CD4-positive, alpha-beta T cell (primary cell): Measurements from ENCODE around the gene MAML2. TPM values are rescaled to one million over a fixed set of nuclear protein-coding genes. Genes with fewer than 3 reads are reported as not detected.

Experiments used
- ATAC-seq: fragments of 200-7000 bp; cut with Tn5 transposase; one replicate; pipeline ENCODE4 v1.10.0; 2022; ENCODE audit warnings: mild to moderate bottlenecking; ENCODE audit not compliant: poor library complexity
- CTCF ChIA-PET: fragments of 350-600 bp; sonication (Branson Sonifier 250); formaldehyde crosslinking; loops from one replicate; lab custom pipeline; 2021; ENCODE audit warnings: antibody characterized with exemption, inconsistent platforms; lab: Charles Lee
- POLR2A ChIA-PET: fragments of 350-600 bp; sonication (Branson Sonifier 250); formaldehyde crosslinking; loops from one replicate; lab custom pipeline; 2021; ENCODE audit warnings: antibody characterized with exemption, inconsistent platforms; lab: Charles Lee
- DNase-seq, 14 experiments: peaks; one replicate each; pipeline ENCODE4 v3.0.0-alpha.2; 2013 to 2020; ENCODE audit warnings: mixed read lengths in 2 of 14
- H3K27ac ChIP-seq, 2 donors: one replicate each; pipeline versions ENCODE4 v1.5.1 to v1.7.0; 2013; ENCODE audit warnings: low read length in 2 of 2, low read depth in 1 of 2, mild to moderate bottlenecking in 1 of 2
- H3K27me3 ChIP-seq, 2 experiments: 1 replicate in 1 of 2; 2 replicates in 1 of 2; pipeline versions ENCODE4 v1.6.1 to v1.7.0; 2013; ENCODE audit warnings: low read length in 2 of 2, control low read depth in 1 of 2, mild to moderate bottlenecking in 1 of 2, moderate library complexity in 1 of 2; ENCODE audit not compliant: insufficient read depth in 2 of 2, control insufficient read depth in 1 of 2
- H3K36me3 ChIP-seq: one replicate; pipeline ENCODE4 v1.6.1; 2013; ENCODE audit warnings: low read length, control low read depth; ENCODE audit not compliant: insufficient read depth
- H3K4me1 ChIP-seq: one replicate; pipeline ENCODE4 v1.6.1; 2013; ENCODE audit warnings: low read length, control low read depth; ENCODE audit not compliant: insufficient read depth
- H3K4me3 ChIP-seq: one replicate; pipeline ENCODE4 v1.5.1; 2013; ENCODE audit warnings: mild to moderate bottlenecking, low read length, moderate library complexity
- H3K9me3 ChIP-seq, 2 experiments: 1 replicate in 1 of 2; 2 replicates in 1 of 2; pipeline versions ENCODE4 v1.6.1 to v1.7.0; 2013; ENCODE audit warnings: low read length in 2 of 2, mild to moderate bottlenecking in 2 of 2, control low read depth in 1 of 2, moderate library complexity in 1 of 2; ENCODE audit not compliant: control insufficient read depth in 1 of 2, insufficient read depth in 1 of 2
- H3K27ac Mint-ChIP-seq: one replicate; pipeline ENCODE4 v1.8.0; 2020; ENCODE audit warnings: mixed read lengths
- H3K27me3 Mint-ChIP-seq: one replicate; pipeline ENCODE4 v1.8.0; 2021; ENCODE audit warnings: mixed read lengths
- H3K36me3 Mint-ChIP-seq: one replicate; pipeline ENCODE4 v1.8.0; 2021; ENCODE audit warnings: low read depth, mixed read lengths
- H3K4me1 Mint-ChIP-seq: one replicate; pipeline ENCODE4 v1.8.0; 2021; ENCODE audit warnings: low read depth, mixed read lengths
- H3K4me3 Mint-ChIP-seq: one replicate; pipeline ENCODE4 v1.8.0; 2020; ENCODE audit warnings: mild to moderate bottlenecking, mixed read lengths
- H3K9me3 Mint-ChIP-seq: one replicate; pipeline ENCODE4 v1.8.0; 2020; ENCODE audit warnings: mixed read lengths
- CTCF ChIP-seq: fragments of 200-600 bp; IDR thresholded peaks from one replicate; pipeline ENCODE4 v1.8.0; 2022; ENCODE audit warnings: antibody characterized with exemption, mild to moderate bottlenecking
- intact Hi-C, 2 experiments: fragments of 100-400 bp; cut with DNase I in 1 of 2; cut with micrococcal nuclease in 1 of 2; formaldehyde crosslinking; loops; one replicate each; pipeline versions ENCODE4 v1.15.1 to v1.9.0; 2023 to 2025; cut with DNase I, micrococcal nuclease
- total RNA-seq, 174 experiments: library from RNA in 2 of 174; stranded (reverse) in 2 of 174; gene quantifications; one replicate each; pipeline ENCODE4 v1.2.3 and lab custom pipeline; 2021 to 2026

The MAML2 gene
- total RNA-seq, 2 experiments from 2014 or later, result 58.8 to 59.8 TPM

GRCh38 chr11:96257036-96257435 lies 86.0 kb downstream of the MAML2 start:
- Mint-ChIP-seq H3K9me3 (no peaks in the 10 kb centered on the region), H3K27me3 (no peaks in the 10 kb centered on the region), H3K27ac (peak overlapping the region; percentile 99), H3K36me3 (peaks cover 16% of the 10 kb centered on the region), H3K4me3 (peak overlapping the region; percentile 80), H3K4me1 (peaks cover 97% of the 10 kb centered on the region)
- CTCF ChIA-PET, result interaction anchor here (1.3 kb wide), 1 partner anchor 14 kb away, joined by 6 read pairs; no protein-coding TSS in a partner anchor
- ATAC-seq, result no peak
- no peak for TF ChIP-seq CTCF
- Histone ChIP-seq H3K4me3 (no peak overlapping the region), H3K27ac (peak overlapping the region; percentile 80 to 91), H3K36me3 (no peaks in the 10 kb centered on the region), H3K4me1 (peaks cover 58% of the 10 kb centered on the region), H3K9me3 (no peaks in the 10 kb centered on the region), H3K27me3 (no peaks in the 10 kb centered on the region)
- DNase-seq, result no peak
- intact Hi-C loops, result loop anchor here (5.0 kb wide), 4 partner anchors 35 to 50 kb away; no protein-coding TSS in a partner anchor
- POLR2A ChIA-PET, result interaction anchor here (1.0 to 6.2 kb wide), 8 partner anchors 9 to 133 kb away, joined by 3 to 33 read pairs (median 3); partner anchors contain the start of genes CCDC82, JRKL and MAML2

GRCh38 chr11:96256215-96257011 lies 86.6 kb downstream of the MAML2 start:
- Histone ChIP-seq H3K36me3 (no peaks in the 10 kb centered on the region), H3K4me3 (no peak overlapping the region), H3K27ac (peak overlapping the region; percentile 80 to 91), H3K27me3 (no peaks in the 10 kb centered on the region), H3K4me1 (peaks cover 58% of the 10 kb centered on the region), H3K9me3 (no peaks in the 10 kb centered on the region)
- H3K9me3 Mint-ChIP-seq, result no peaks in the 10 kb centered on the region
- ChIA-PET CTCF (interaction anchor here (1.3 to 4.7 kb wide), 3 partner anchors 8 to 86 kb away, joined by 5 to 23 read pairs (median 6); partner anchors contain the start of gene MAML2), POLR2A (interaction anchor here (0.7 to 6.2 kb wide), 9 partner anchors 10 to 133 kb away, joined by 3 to 33 read pairs (median 3); partner anchors contain the start of genes CCDC82, JRKL and MAML2)
- peaks cover 94% of the 10 kb centered on the region for H3K4me1 Mint-ChIP-seq
- H3K27ac Mint-ChIP-seq, result peak overlapping the region; percentile 99
- intact Hi-C loops, result loop anchor here (5.0 kb wide), 4 partner anchors 34 to 51 kb away; no protein-coding TSS in a partner anchor
- DNase-seq (peak in 1 of 14 experiments; percentile 39), ATAC-seq (no peak)
- H3K27me3 Mint-ChIP-seq, result no peaks in the 10 kb centered on the region
- no peak for TF ChIP-seq CTCF
- peak overlapping the region; percentile 80 for H3K4me3 Mint-ChIP-seq
- peaks cover 19% of the 10 kb centered on the region for H3K36me3 Mint-ChIP-seq

- Histone ChIP-seq H3K4me1 (peaks cover 51% of the 10 kb centered on the region), H3K27me3 (no peaks in the 10 kb centered on the region), H3K4me3 (peak overlapping the region; percentile 23), H3K36me3 (no peaks in the 10 kb centered on the region), H3K27ac (peak overlapping the region; percentile 26 to 53), H3K9me3 (no peaks in the 10 kb centered on the region)
- Mint-ChIP-seq H3K27ac (peak overlapping the region; percentile 99), H3K9me3 (no peaks in the 10 kb centered on the region), H3K36me3 (peaks cover 28% of the 10 kb centered on the region), H3K4me1 (peaks cover 92% of the 10 kb centered on the region), H3K4me3 (peak overlapping the region; percentile 64), H3K27me3 (no peaks in the 10 kb centered on the region)
- DNase-seq (peak in 2 of 14 experiments; percentile 55 to 63), ATAC-seq (no peak)
- ChIA-PET POLR2A (interaction anchor here (0.6 to 6.2 kb wide), 9 partner anchors 12 to 241 kb away, joined by 3 to 33 read pairs (median 4); partner anchors contain the start of gene MAML2), CTCF (interaction anchor here (0.6 to 4.7 kb wide), 6 partner anchors 10 to 88 kb away, joined by 3 to 23 read pairs (median 3); partner anchors contain the start of gene MAML2)
- intact Hi-C loops, result loop anchor here (1.0 to 5.0 kb wide), 7 partner anchors 12 to 77 kb away; no protein-coding TSS in a partner anchor
- no peak for TF ChIP-seq CTCF
Measured at GRCh38 chr11:96254854-96255253, 88.1 kb downstream of the MAML2 start.
